ENCODE results near the gene ERG. TPM values are rescaled to one million over a fixed set of nuclear protein-coding genes. Genes with fewer than 3 reads are reported as not detected.

ERG gene
- total RNA-seq, 6 experiments from 2014 or later = 3.1 to 6.4 (median 5.2) TPM

- 63% methylated on average over 5 of the region's 5 CpGs for WGBS (ENCODE audit: insufficient coverage, low coverage, low lambda C conversion rate, missing lambda C conversion rate)
- no peaks in the 10 kb centered on the region for H3K27me3 ChIP-seq
- ATAC-seq (no peak), DNase-seq (no peak)
- intact Hi-C loops (cut with DNase I) = no loop called here
- TF ChIP-seq CTCF (IDR thresholded peaks at IDR 0.05) (no peak), POLR2A (IDR thresholded peaks at IDR 0.05) (no peak)
- no peak overlapping the region for H3K27ac ChIP-seq
- no peak overlapping the region for H3K4me3 ChIP-seq
- H3K9me3 ChIP-seq = no peaks in the 10 kb centered on the region
- H3K4me1 ChIP-seq = no peaks in the 10 kb centered on the region
- no peaks in the 10 kb centered on the region for H3K36me3 ChIP-seq
Measured at GRCh38 chr21:38417726-38418125, 80.6 kb downstream of the ERG start.

GRCh38 chr21:38416791-38417190 lies 81.5 kb downstream of the ERG start:
- H3K4me1 ChIP-seq = no peaks in the 10 kb centered on the region
- no peak overlapping the region for H3K4me3 ChIP-seq
- intact Hi-C loops (cut with DNase I) = no loop called here
- 45% methylated on average over 10 of the region's 10 CpGs for WGBS (ENCODE audit: insufficient coverage, low coverage, low lambda C conversion rate, missing lambda C conversion rate)
- DNase-seq = no peak
- H3K27me3 ChIP-seq = no peaks in the 10 kb centered on the region
- H3K27ac ChIP-seq = no peak overlapping the region
- TF ChIP-seq CTCF (IDR thresholded peaks at IDR 0.05) (no peak), POLR2A (IDR thresholded peaks at IDR 0.05) (no peak)
- no peaks in the 10 kb centered on the region for H3K9me3 ChIP-seq
- H3K36me3 ChIP-seq = no peaks in the 10 kb centered on the region
- ATAC-seq = no peak

GRCh38 chr21:38413958-38414548 lies 84.2 kb downstream of the ERG start:
- DNase-seq (no peak), ATAC-seq (no peak)
- Histone ChIP-seq H3K4me3 (no peak overlapping the region), H3K27me3 (no peaks in the 10 kb centered on the region), H3K4me1 (no peaks in the 10 kb centered on the region), H3K27ac (no peak overlapping the region), H3K9me3 (no peaks in the 10 kb centered on the region), H3K36me3 (no peaks in the 10 kb centered on the region)
- 67% methylated on average over 3 of the region's 3 CpGs for WGBS (ENCODE audit: insufficient coverage, low coverage, low lambda C conversion rate, missing lambda C conversion rate)
- intact Hi-C loops (cut with DNase I) = no loop called here
- TF ChIP-seq CTCF (IDR thresholded peaks at IDR 0.05) (no peak), POLR2A (IDR thresholded peaks at IDR 0.05) (no peak)

- H3K27me3 ChIP-seq = no peaks in the 10 kb centered on the region
- no peak for TF ChIP-seq POLR2A (IDR thresholded peaks at IDR 0.05)
- no peak for TF ChIP-seq CTCF (IDR thresholded peaks at IDR 0.05)
- no peaks in the 10 kb centered on the region for H3K36me3 ChIP-seq
- H3K4me3 ChIP-seq = no peak overlapping the region
- WGBS (ENCODE audit: insufficient coverage, low coverage, low lambda C conversion rate, missing lambda C conversion rate) = 57% methylated on average over 1 of the region's 1 CpG
- DNase-seq = no peak
- H3K27ac ChIP-seq = no peak overlapping the region
- H3K4me1 ChIP-seq = no peaks in the 10 kb centered on the region
- ATAC-seq = no peak
- intact Hi-C loops (cut with DNase I) = no loop called here
- no peaks in the 10 kb centered on the region for H3K9me3 ChIP-seq
Measured at GRCh38 chr21:38410466-38410865, 87.8 kb downstream of the ERG start.

- TF ChIP-seq POLR2A (IDR thresholded peaks at IDR 0.05) (no peak), CTCF (IDR thresholded peaks at IDR 0.05) (no peak)
- ATAC-seq = no peak
Measured at GRCh38 chr21:38409907-38410306, 88.4 kb downstream of the ERG start.

More at GRCh38 chr21:38409907-38410306, 88.4 kb downstream of the ERG start:
- Histone ChIP-seq H3K4me1 (no peaks in the 10 kb centered on the region), H3K27ac (no peak overlapping the region), H3K36me3 (no peaks in the 10 kb centered on the region), H3K4me3 (no peak overlapping the region), H3K27me3 (no peaks in the 10 kb centered on the region), H3K9me3 (no peaks in the 10 kb centered on the region)
- intact Hi-C loops (cut with DNase I) = no loop called here
- 50% methylated on average over 3 of the region's 3 CpGs for WGBS (ENCODE audit: insufficient coverage, low coverage, low lambda C conversion rate, missing lambda C conversion rate)
- no peak for DNase-seq
